Endometrial microvascular endothelial cells (primary cell): ENCODE measurements around the gene GARIN5B. TPM values are rescaled to one million over a fixed set of nuclear protein-coding genes. Genes with fewer than 3 reads are reported as not detected.

ENCODE experiments used
- in situ Hi-C: cut with HindIII; loops from 2 replicates; pipeline ENCODE4 v1.10.0; 2017; ENCODE audit warnings: low sequenced_read_pairs, low pct_unique_long_range_greater_than_20kb; ENCODE audit errors: inconsistent ontology term
- total RNA-seq: library from RNA; depleted of rRNA; stranded (reverse); fragments of >200 nt; gene quantifications from one replicate; pipeline ENCODE4 v1.2.3, GENCODE V29; 2015; ENCODE audit errors: inconsistent ontology term

The GARIN5B gene
- total RNA-seq, 1 donor from 2014 or later = not detected

- in situ Hi-C loops = loop anchor here (10.0 kb wide), 1 partner anchor 59 kb away; no protein-coding TSS in a partner anchor
These were observed 9.0 kb downstream of the GARIN5B start for GRCh38 chr19:55353803-55354697.

GRCh38 chr19:55353356-55353802 is 9.7 kb downstream of the GARIN5B start:
- in situ Hi-C loops = loop anchor here (10.0 kb wide), 1 partner anchor 59 kb away; no protein-coding TSS in a partner anchor

- in situ Hi-C loops = loop anchor here (10.0 kb wide), 1 partner anchor 58 kb away; no protein-coding TSS in a partner anchor
These were observed 10.4 kb downstream of the GARIN5B start for GRCh38 chr19:55352549-55353145.

- in situ Hi-C loops = loop anchor here (10.0 kb wide), 1 partner anchor 57 kb away; no protein-coding TSS in a partner anchor
These were observed 11.0 kb downstream of the GARIN5B start for GRCh38 chr19:55352040-55352439.

- in situ Hi-C loops = loop anchor here (10.0 kb wide), 1 partner anchor 56 kb away; no protein-coding TSS in a partner anchor
These were observed 12.3 kb downstream of the GARIN5B start for GRCh38 chr19:55350620-55351315.

GRCh38 chr19:55348317-55349034 is 14.6 kb downstream of the GARIN5B start:
- in situ Hi-C loops = no loop called here

GRCh38 chr19:55347442-55348009 is 15.5 kb downstream of the GARIN5B start:
- in situ Hi-C loops = no loop called here

- in situ Hi-C loops = no loop called here
These were observed 16.2 kb downstream of the GARIN5B start for GRCh38 chr19:55346725-55347441.

- in situ Hi-C loops = no loop called here
These were observed 17.0 kb downstream of the GARIN5B start for GRCh38 chr19:55345818-55346724.

- in situ Hi-C loops = no loop called here
These were observed 17.8 kb downstream of the GARIN5B start for GRCh38 chr19:55345101-55345817.

GRCh38 chr19:55344444-55344843 is 18.6 kb downstream of the GARIN5B start:
- in situ Hi-C loops = no loop called here

GRCh38 chr19:55341595-55342531 is 21.2 kb downstream of the GARIN5B start:
- in situ Hi-C loops = no loop called here

- in situ Hi-C loops = no loop called here
These were observed 21.9 kb downstream of the GARIN5B start for GRCh38 chr19:55341171-55341588.

GRCh38 chr19:55340784-55341147 is 22.3 kb downstream of the GARIN5B start:
- in situ Hi-C loops = no loop called here
